ENCODE data around the gene THSD4. TPM values are rescaled to one million over a fixed set of nuclear protein-coding genes. Genes with fewer than 3 reads are reported as not detected.

Gene THSD4
- total and polyA plus RNA-seq, 2 of the 8 experiments (the other 6 are each of a cell fraction or from before 2014, with no cell fraction given) = 2.5 to 6.2 TPM

- Histone ChIP-seq H4K8ac (ENCODE audit: extremely low read depth, insufficient read depth, low read length) (no peak overlapping the region), H2BK15ac (ENCODE audit: low read length) (no peak overlapping the region), H3K23me2 (ENCODE audit: low read depth, low read length) (no peaks in the 10 kb centered on the region; the same call in 1 of the 2 replicates), H2AK5ac (ENCODE audit: low read depth, low read length) (no peak overlapping the region), H2BK5ac (ENCODE audit: low read depth, low read length) (no peak overlapping the region), H2BK120ac (replicated peaks; ENCODE audit: low read depth, low read length) (no peak overlapping the region), H3K9ac (replicated peaks in 1 of 4; ENCODE audit: extremely low read depth in 1 of 4, low read depth in 3 of 4, low read length in 3 of 4) (no peak overlapping the region), H3K79me2 (ENCODE audit: control insufficient read depth in 1 of 2, insufficient read depth in 2 of 2, low read length in 2 of 2) (no peaks in the 10 kb centered on the region), H3K14ac (ENCODE audit: insufficient read length) (no peak overlapping the region), H3K56ac (replicated peaks; ENCODE audit: insufficient read length, low read depth, low read length) (no peak overlapping the region), H4K91ac (replicated peaks; ENCODE audit: insufficient read length, low read length) (no peak overlapping the region), H4K20me1 (replicated peaks in 1 of 2; ENCODE audit: control insufficient read depth in 1 of 2, insufficient read depth in 2 of 2, low read length in 2 of 2) (no peaks in the 10 kb centered on the region), H3K27me3 (replicated peaks in 1 of 4; ENCODE audit: control insufficient read depth in 3 of 4, extremely low read depth in 1 of 4, insufficient read depth in 3 of 4, low read length in 3 of 4) (no peaks in the 10 kb centered on the region; a peak in 1 of 7 replicates), H3K9me3 (ENCODE audit: insufficient read depth in 2 of 2, low read depth in 1 of 2, low read length in 1 of 2) (no peaks in the 10 kb centered on the region), H3K4me1 (replicated peaks in 1 of 4; ENCODE audit: control insufficient read depth in 3 of 4, insufficient read depth in 4 of 4, low read length in 3 of 4) (no peaks in the 10 kb centered on the region; a peak in 1 of 7 replicates), H3K4me2 (ENCODE audit: insufficient read depth in 1 of 2, low read depth in 2 of 2, low read length in 2 of 2) (no peak overlapping the region), H3K79me1 (ENCODE audit: low read depth, low read length) (no peaks in the 10 kb centered on the region), H3K4me3 (ENCODE audit: extremely low read depth in 1 of 4, insufficient read depth in 2 of 4, low read depth in 3 of 4, low read length in 4 of 4) (no peak overlapping the region), H2BK12ac (ENCODE audit: low read depth, low read length) (no peak overlapping the region), H3K18ac (ENCODE audit: extremely low read depth, low read length) (no peak overlapping the region), H3K4ac (replicated peaks; ENCODE audit: insufficient read length, low read depth, low read length) (no peak overlapping the region), H3K27ac (ENCODE audit: low read depth, low read length) (no peak overlapping the region), H4K5ac (ENCODE audit: insufficient read length, low read depth, low read length) (no peak overlapping the region), H3K36me3 (ENCODE audit: control insufficient read depth in 2 of 4, insufficient read depth in 4 of 4, low read length in 3 of 4) (no peaks in the 10 kb centered on the region), H2AFZ (ENCODE audit: low read length) (no peak overlapping the region), H3K23ac (ENCODE audit: insufficient read length) (no peak overlapping the region), H2BK20ac (ENCODE audit: low read length) (no peak overlapping the region)
- ChIA-PET CTCF (ENCODE audit: partially characterized antibody) (no interaction called here), POLR2A (ENCODE audit: partially characterized antibody) (interaction anchor here (0.7 kb wide), 1 partner anchor 50 kb away, joined by 3 read pairs; no protein-coding TSS in a partner anchor)
- FAIRE-seq = no peak
- no peak for TF ChIP-seq ASH2L (IDR thresholded peaks at IDR 0.05; ENCODE audit: low read length)
- no peak for TF ChIP-seq CHD2 (IDR thresholded peaks at IDR 0.05; ENCODE audit: low read length)
- TF ChIP-seq KDM1A (IDR thresholded peaks at IDR 0.05; ENCODE audit: borderline replicate concordance, low read length) = no peak
- TF ChIP-seq EP300 (IDR thresholded peaks at IDR 0.05; ENCODE audit: borderline replicate concordance in 1 of 2, low read depth in 2 of 2, low read length in 2 of 2) = no peak
- TF ChIP-seq RNF2 (IDR thresholded peaks at IDR 0.05; ENCODE audit: borderline replicate concordance, low read depth, low read length, missing control alignments, poor library complexity, severe bottlenecking) = no peak
- no peak for TF ChIP-seq TAF7 (optimal IDR thresholded peaks at IDR 0.05; ENCODE audit: borderline replicate concordance, low read depth, low read length)
- TF ChIP-seq MAX (IDR thresholded peaks at IDR 0.05) = no peak
- no peak for TF ChIP-seq E2F6 (IDR thresholded peaks at IDR 0.05)
- TF ChIP-seq CTCF (IDR thresholded peaks at IDR 0.05; ENCODE audit: control extremely low read depth in 1 of 3, insufficient read depth in 1 of 3, low read depth in 1 of 3, low read length in 3 of 3) = no peak
- WGBS, 2 experiments (ENCODE audit: extremely low coverage in 1 of 2, insufficient coverage in 1 of 2, insufficient read length in 1 of 2, insufficient replicate concordance in 2 of 2, low coverage in 1 of 2, low lambda C conversion rate in 2 of 2, missing lambda C conversion rate in 1 of 2) = 71% methylated on average over 1 of the region's 1 CpG; no CpG with 5 or more reads in 1 of the 2 experiments
- no peak for DNase-seq (ENCODE audit: low read depth in 1 of 2, low spot score in 2 of 2)
These were observed 584.7 kb downstream of the THSD4 start for GRCh38 chr15:71699977-71700376.

Data from H1 (cell line).